Esophagus muscularis mucosa (tissue), 3 donors: ENCODE measurements around the gene CCDC106.

Experiments used
- POLR2AphosphoS5 ChIP-seq, 2 donors: sonication (generic); formaldehyde crosslinking; IDR thresholded peaks; one replicate each; pipeline ENCODE4 v1.6.1; 2017; ENCODE audit warnings: antibody characterized with exemption in 2 of 2
- TF ChIP-seq, protein P1 (sequence below), 3 experiments: fragments of 200-600 bp in 2 of 3; fragments of 450-650 bp in 1 of 3; sonication (generic) in 2 of 3; IDR thresholded peaks; one replicate each; pipeline ENCODE4 v1.5.1; 2017 to 2019; ENCODE audit warnings: antibody characterized with exemption in 3 of 3, mild to moderate bottlenecking in 2 of 3, moderate library complexity in 1 of 3

DNA sequence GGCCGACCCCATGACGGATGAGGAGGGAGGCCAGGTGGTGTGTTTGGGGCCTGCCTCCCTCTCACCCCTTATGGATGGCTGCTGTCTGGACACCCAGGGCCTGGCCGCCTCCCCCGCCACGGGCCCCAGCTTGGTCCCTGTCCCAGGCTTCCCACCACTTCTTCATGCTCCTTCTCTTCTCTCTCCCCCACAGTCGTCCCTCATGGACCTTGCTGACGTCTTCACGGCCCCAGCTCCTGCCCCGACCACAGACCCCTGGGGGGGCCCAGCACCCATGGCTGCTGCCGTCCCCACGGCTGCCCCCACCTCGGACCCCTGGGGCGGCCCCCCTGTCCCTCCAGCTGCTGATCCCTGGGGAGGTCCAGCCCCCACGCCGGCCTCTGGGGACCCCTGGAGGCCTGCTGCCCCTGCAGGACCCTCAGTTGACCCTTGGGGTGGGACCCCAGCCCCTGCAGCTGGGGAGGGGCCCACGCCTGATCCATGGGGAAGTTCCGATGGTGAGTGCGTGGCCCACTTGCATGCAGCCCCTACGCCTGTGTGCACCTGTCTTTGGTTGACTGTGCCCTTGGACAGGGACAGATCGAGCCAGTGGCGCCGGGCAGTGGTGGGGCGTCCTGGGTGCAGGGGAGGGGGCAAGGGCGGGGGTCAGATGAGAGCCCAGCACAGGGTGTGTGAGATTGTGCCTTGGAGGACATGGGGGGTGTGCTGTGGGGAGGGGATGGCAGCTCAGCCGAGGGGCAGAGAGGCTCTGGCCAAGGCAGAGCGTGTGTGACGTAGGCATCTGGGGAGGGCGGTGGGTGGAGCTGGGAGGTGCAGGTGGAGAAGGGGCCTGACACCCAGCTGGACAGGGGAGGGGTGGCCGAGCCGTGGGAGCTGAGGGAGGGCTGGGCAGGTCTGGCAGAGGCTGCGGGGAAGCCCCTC, 43.8 kb downstream of the CCDC106 start:
- no peak for TF ChIP-seq POLR2AphosphoS5 (IDR thresholded peaks at IDR 0.05)
- TF ChIP-seq, protein P1, sequence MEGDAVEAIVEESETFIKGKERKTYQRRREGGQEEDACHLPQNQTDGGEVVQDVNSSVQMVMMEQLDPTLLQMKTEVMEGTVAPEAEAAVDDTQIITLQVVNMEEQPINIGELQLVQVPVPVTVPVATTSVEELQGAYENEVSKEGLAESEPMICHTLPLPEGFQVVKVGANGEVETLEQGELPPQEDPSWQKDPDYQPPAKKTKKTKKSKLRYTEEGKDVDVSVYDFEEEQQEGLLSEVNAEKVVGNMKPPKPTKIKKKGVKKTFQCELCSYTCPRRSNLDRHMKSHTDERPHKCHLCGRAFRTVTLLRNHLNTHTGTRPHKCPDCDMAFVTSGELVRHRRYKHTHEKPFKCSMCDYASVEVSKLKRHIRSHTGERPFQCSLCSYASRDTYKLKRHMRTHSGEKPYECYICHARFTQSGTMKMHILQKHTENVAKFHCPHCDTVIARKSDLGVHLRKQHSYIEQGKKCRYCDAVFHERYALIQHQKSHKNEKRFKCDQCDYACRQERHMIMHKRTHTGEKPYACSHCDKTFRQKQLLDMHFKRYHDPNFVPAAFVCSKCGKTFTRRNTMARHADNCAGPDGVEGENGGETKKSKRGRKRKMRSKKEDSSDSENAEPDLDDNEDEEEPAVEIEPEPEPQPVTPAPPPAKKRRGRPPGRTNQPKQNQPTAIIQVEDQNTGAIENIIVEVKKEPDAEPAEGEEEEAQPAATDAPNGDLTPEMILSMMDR (IDR thresholded peaks at IDR 0.05) = no peak
